ENCODE measurements around the gene FBXO44. TPM values are rescaled to one million over a fixed set of nuclear protein-coding genes. Genes with fewer than 3 reads are reported as not detected.

Gene FBXO44
- total RNA-seq, 1 experiment from 2014 or later = 19.3 TPM

- ChIA-PET POLR2A (ENCODE audit: low non-redundant PET) (no interaction called here), CTCF (no interaction called here)
- intact Hi-C loops (cut with micrococcal nuclease; ENCODE audit: unreplicated experiment) = no loop called here
- H3K4me1 ChIP-seq (ENCODE audit: insufficient read depth, low read length, poor library complexity, severe bottlenecking) = peaks cover 33% of the 10 kb centered on the region
- BruUV-seq (replicated peaks) = no TSS peak
- H3K27me3 ChIP-seq (replicated peaks; ENCODE audit: insufficient read depth, low read depth, low read length, poor library complexity) = peaks cover 9% of the 10 kb centered on the region
- H3K4me3 ChIP-seq (ENCODE audit: low read depth, low read length, poor library complexity, severe bottlenecking) = no peak overlapping the region
- no peak for TF ChIP-seq EZH2 (IDR thresholded peaks at IDR 0.05; ENCODE audit: borderline replicate concordance, low read depth, low read length, poor library complexity, severe bottlenecking)
- TF ChIP-seq CTCF (conservative IDR thresholded peaks at IDR 0.05; ENCODE audit: low read depth, low read length) = no peak
- no peak overlapping the region for H3K27ac ChIP-seq (ENCODE audit: low read depth, low read length, poor library complexity, severe bottlenecking)
- DNase-seq (ENCODE audit: low spot score) = peak; percentile 42
- no peaks in the 10 kb centered on the region for H3K36me3 ChIP-seq (ENCODE audit: insufficient read depth, low read length, poor library complexity, severe bottlenecking)
- H3K9me3 ChIP-seq (ENCODE audit: low read depth, low read length, poor library complexity, severe bottlenecking) = no peaks in the 10 kb centered on the region
Observed at GRCh38 chr1:11693024-11693590, 38.4 kb downstream of the FBXO44 start.

GRCh38 chr1:11693917-11694316 lies 39.2 kb downstream of the FBXO44 start:
- H3K27me3 ChIP-seq (replicated peaks; ENCODE audit: insufficient read depth, low read depth, low read length, poor library complexity) = peaks cover 9% of the 10 kb centered on the region
- TF ChIP-seq EZH2 (IDR thresholded peaks at IDR 0.05; ENCODE audit: borderline replicate concordance, low read depth, low read length, poor library complexity, severe bottlenecking) (no peak), CTCF (conservative IDR thresholded peaks at IDR 0.05; ENCODE audit: low read depth, low read length) (no peak)
- ChIA-PET CTCF (interaction anchor here (0.6 kb wide), 1 partner anchor 30 kb away, joined by 3 read pairs; the partner anchor contains the start of gene FBXO6), POLR2A (ENCODE audit: low non-redundant PET) (no interaction called here)
- H3K4me1 ChIP-seq (ENCODE audit: insufficient read depth, low read length, poor library complexity, severe bottlenecking) = peaks cover 39% of the 10 kb centered on the region
- H3K9me3 ChIP-seq (ENCODE audit: low read depth, low read length, poor library complexity, severe bottlenecking) = no peaks in the 10 kb centered on the region
- H3K27ac ChIP-seq (ENCODE audit: low read depth, low read length, poor library complexity, severe bottlenecking) = no peak overlapping the region
- no peak for DNase-seq (ENCODE audit: low spot score)
- intact Hi-C loops (cut with micrococcal nuclease; ENCODE audit: unreplicated experiment) = no loop called here
- no peak overlapping the region for H3K4me3 ChIP-seq (ENCODE audit: low read depth, low read length, poor library complexity, severe bottlenecking)
- no TSS peak for BruUV-seq (replicated peaks)
- no peaks in the 10 kb centered on the region for H3K36me3 ChIP-seq (ENCODE audit: insufficient read depth, low read length, poor library complexity, severe bottlenecking)

- intact Hi-C loops (cut with micrococcal nuclease; ENCODE audit: unreplicated experiment) = no loop called here
- POLR2A ChIA-PET (ENCODE audit: low non-redundant PET) = no interaction called here
- BruUV-seq (replicated peaks) = no TSS peak
- Histone ChIP-seq H3K9me3 (ENCODE audit: low read depth, low read length, poor library complexity, severe bottlenecking) (no peaks in the 10 kb centered on the region), H3K27ac (ENCODE audit: low read depth, low read length, poor library complexity, severe bottlenecking) (no peak overlapping the region), H3K36me3 (ENCODE audit: insufficient read depth, low read length, poor library complexity, severe bottlenecking) (no peaks in the 10 kb centered on the region), H3K4me1 (ENCODE audit: insufficient read depth, low read length, poor library complexity, severe bottlenecking) (peaks cover 30% of the 10 kb centered on the region), H3K4me3 (ENCODE audit: low read depth, low read length, poor library complexity, severe bottlenecking) (no peak overlapping the region), H3K27me3 (replicated peaks; ENCODE audit: insufficient read depth, low read depth, low read length, poor library complexity) (peaks cover 9% of the 10 kb centered on the region)
- CTCF ChIA-PET = interaction anchor here (0.5 kb wide), 1 partner anchor 30 kb away, joined by 5 read pairs; no protein-coding TSS in a partner anchor
- no peak for DNase-seq (ENCODE audit: low spot score)
- TF ChIP-seq EZH2 (IDR thresholded peaks at IDR 0.05; ENCODE audit: borderline replicate concordance, low read depth, low read length, poor library complexity, severe bottlenecking) (no peak), CTCF (conservative IDR thresholded peaks at IDR 0.05; ENCODE audit: low read depth, low read length) (no peak)
Observed at GRCh38 chr1:11695861-11696260, 41.2 kb downstream of the FBXO44 start.
